SU-DHL-6 (cell line): ENCODE results near the gene HS6ST2.

Source experiments
- H2AFZ ChIP-seq: fragments of 200-600 bp; sonication (generic); 2 replicates; pipeline ENCODE4 v1.6.1; 2014; ENCODE audit warnings: low read depth, mild to moderate bottlenecking, moderate library complexity, mixed read lengths, antibody characterized with exemption, low read length; ENCODE audit not compliant: severe bottlenecking
- H3F3A ChIP-seq: fragments of 200-600 bp; shearing (Covaris generic); 2 replicates; pipeline ENCODE4 v1.6.0; 2016; ENCODE audit warnings: antibody characterized with exemption, mild to moderate bottlenecking; ENCODE audit not compliant: insufficient read depth
- H3K27ac ChIP-seq: fragments of 200-600 bp; sonication (generic); 2 replicates; pipeline ENCODE4 v1.5.1; 2016; ENCODE audit warnings: low read depth, mild to moderate bottlenecking, low read length, moderate library complexity, mixed read lengths
- H3K27me3 ChIP-seq: fragments of 200-600 bp; sonication (generic), shearing (Covaris generic); 2 replicates; pipeline ENCODE4 v1.6.0; 2014; ENCODE audit warnings: mild to moderate bottlenecking, low read length
- H3K36me3 ChIP-seq: fragments of 200-600 bp; sonication (generic); 2 replicates; pipeline ENCODE4 v1.6.1; 2014; ENCODE audit warnings: mild to moderate bottlenecking, low read length, mixed read lengths
- H3K4me2 ChIP-seq: fragments of 300-600, 200-600 bp; shearing (Covaris generic), sonication (generic); 2 replicates; pipeline ENCODE4 v1.6.0; 2014; ENCODE audit warnings: low read length, low read depth, mild to moderate bottlenecking; ENCODE audit not compliant: poor library complexity, severe bottlenecking
- H3K4me3 ChIP-seq: fragments of 200-600 bp; sonication (generic); 2 replicates; pipeline ENCODE4 v1.5.1; 2014; ENCODE audit warnings: antibody characterized with exemption, low read length, mild to moderate bottlenecking, mixed read lengths; ENCODE audit not compliant: insufficient read depth, poor library complexity, severe bottlenecking
- H3K79me2 ChIP-seq: fragments of 200-600 bp; sonication (generic); 2 replicates; pipeline ENCODE4 v1.6.1; 2014; ENCODE audit warnings: mild to moderate bottlenecking, low read length, moderate library complexity; ENCODE audit not compliant: insufficient read depth
- H3K9ac ChIP-seq: fragments of 200-600 bp; sonication (generic); 2 replicates; pipeline ENCODE4 v1.7.0; 2014; ENCODE audit warnings: mild to moderate bottlenecking, low read length
- H3K9me2 ChIP-seq: fragments of 200-600 bp; sonication (generic); replicated peaks from 2 replicates; pipeline ENCODE4 v1.6.1; 2014; ENCODE audit warnings: low read length; ENCODE audit not compliant: insufficient read depth
- H3K9me3 ChIP-seq: fragments of 200-600 bp; sonication (generic); 2 replicates; pipeline ENCODE4 v1.6.1; 2014; ENCODE audit warnings: low read length, mixed read lengths; ENCODE audit not compliant: insufficient read depth
- H4K20me1 ChIP-seq: fragments of 200-600 bp; sonication (generic); 2 replicates; pipeline ENCODE4 v1.6.1; 2014; ENCODE audit warnings: low read depth, mild to moderate bottlenecking, antibody characterized with exemption, low read length, moderate library complexity, mixed read lengths
- EZH2phosphoT487 ChIP-seq: fragments of 200-600 bp; sonication (generic), shearing (Covaris generic); conservative IDR thresholded peaks from 2 replicates; pipeline ENCODE4 v1.6.1; 2018; ENCODE audit warnings: mild to moderate bottlenecking, antibody characterized with exemption, low read length, moderate library complexity, mixed read lengths
- TF ChIP-seq, protein P1 (sequence below): fragments of 200-600 bp; sonication (generic); IDR thresholded peaks from one replicate; pipeline ENCODE4 v1.5.1; 2017; ENCODE audit warnings: antibody characterized with exemption, mild to moderate bottlenecking, low read length, moderate library complexity; ENCODE audit not compliant: insufficient read depth, poor library complexity, severe bottlenecking

Gene HS6ST2

GRCh38 chrX:132818638-132819037 is 139.8 kb downstream of the HS6ST2 start:
- no peaks in the 10 kb centered on the region for H3F3A ChIP-seq
- no peak overlapping the region for H3K4me2 ChIP-seq
- no peaks in the 10 kb centered on the region for H3K27me3 ChIP-seq
- H3K79me2 ChIP-seq: no peaks in the 10 kb centered on the region
- TF ChIP-seq EZH2phosphoT487: no peak
- H3K27ac ChIP-seq: no peak overlapping the region
- no peak overlapping the region for H3K4me3 ChIP-seq
- H4K20me1 ChIP-seq: no peaks in the 10 kb centered on the region
- H3K9ac ChIP-seq: no peak overlapping the region
- H3K36me3 ChIP-seq: no peaks in the 10 kb centered on the region
- no peaks in the 10 kb centered on the region for H3K9me3 ChIP-seq
- H3K9me2 ChIP-seq: no peaks in the 10 kb centered on the region
- no peak overlapping the region for H2AFZ ChIP-seq

GRCh38 chrX:132815643-132816042 is 142.8 kb downstream of the HS6ST2 start:
- Histone ChIP-seq H2AFZ (no peak overlapping the region), H3K9me3 (no peaks in the 10 kb centered on the region), H3K27me3 (no peaks in the 10 kb centered on the region), H3K79me2 (no peaks in the 10 kb centered on the region), H3K4me2 (no peak overlapping the region), H3K9me2 (no peaks in the 10 kb centered on the region), H3K4me3 (no peak overlapping the region), H3F3A (no peaks in the 10 kb centered on the region), H4K20me1 (no peaks in the 10 kb centered on the region), H3K27ac (no peak overlapping the region), H3K36me3 (no peaks in the 10 kb centered on the region), H3K9ac (no peak overlapping the region)
- no peak for TF ChIP-seq EZH2phosphoT487
- TF ChIP-seq, protein P1, sequence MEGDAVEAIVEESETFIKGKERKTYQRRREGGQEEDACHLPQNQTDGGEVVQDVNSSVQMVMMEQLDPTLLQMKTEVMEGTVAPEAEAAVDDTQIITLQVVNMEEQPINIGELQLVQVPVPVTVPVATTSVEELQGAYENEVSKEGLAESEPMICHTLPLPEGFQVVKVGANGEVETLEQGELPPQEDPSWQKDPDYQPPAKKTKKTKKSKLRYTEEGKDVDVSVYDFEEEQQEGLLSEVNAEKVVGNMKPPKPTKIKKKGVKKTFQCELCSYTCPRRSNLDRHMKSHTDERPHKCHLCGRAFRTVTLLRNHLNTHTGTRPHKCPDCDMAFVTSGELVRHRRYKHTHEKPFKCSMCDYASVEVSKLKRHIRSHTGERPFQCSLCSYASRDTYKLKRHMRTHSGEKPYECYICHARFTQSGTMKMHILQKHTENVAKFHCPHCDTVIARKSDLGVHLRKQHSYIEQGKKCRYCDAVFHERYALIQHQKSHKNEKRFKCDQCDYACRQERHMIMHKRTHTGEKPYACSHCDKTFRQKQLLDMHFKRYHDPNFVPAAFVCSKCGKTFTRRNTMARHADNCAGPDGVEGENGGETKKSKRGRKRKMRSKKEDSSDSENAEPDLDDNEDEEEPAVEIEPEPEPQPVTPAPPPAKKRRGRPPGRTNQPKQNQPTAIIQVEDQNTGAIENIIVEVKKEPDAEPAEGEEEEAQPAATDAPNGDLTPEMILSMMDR: no peak

- no peaks in the 10 kb centered on the region for H3K9me3 ChIP-seq
- H3K79me2 ChIP-seq: no peaks in the 10 kb centered on the region
- no peak overlapping the region for H3K9ac ChIP-seq
- H2AFZ ChIP-seq: no peak overlapping the region
- no peak overlapping the region for H3K4me3 ChIP-seq
- no peaks in the 10 kb centered on the region for H3K9me2 ChIP-seq
- H3K36me3 ChIP-seq: no peaks in the 10 kb centered on the region
- H3K4me2 ChIP-seq: no peak overlapping the region
- no peaks in the 10 kb centered on the region for H4K20me1 ChIP-seq
- H3F3A ChIP-seq: no peaks in the 10 kb centered on the region
- no peak overlapping the region for H3K27ac ChIP-seq
- H3K27me3 ChIP-seq: no peaks in the 10 kb centered on the region
- no peak for TF ChIP-seq EZH2phosphoT487
- TF ChIP-seq, protein P1: no peak
Measured at GRCh38 chrX:132810964-132811712, 147.3 kb downstream of the HS6ST2 start.

- Histone ChIP-seq H3K79me2 (no peaks in the 10 kb centered on the region), H3K4me3 (no peak overlapping the region), H3K4me2 (no peak overlapping the region), H3K9ac (no peak overlapping the region), H3F3A (no peaks in the 10 kb centered on the region), H2AFZ (no peak overlapping the region), H3K9me3 (no peaks in the 10 kb centered on the region), H3K27ac (no peak overlapping the region), H3K36me3 (no peaks in the 10 kb centered on the region), H3K27me3 (no peaks in the 10 kb centered on the region), H4K20me1 (no peaks in the 10 kb centered on the region), H3K9me2 (no peaks in the 10 kb centered on the region)
- TF ChIP-seq, protein P1: no peak
- TF ChIP-seq EZH2phosphoT487: no peak
Measured at GRCh38 chrX:132810488-132810887, 147.9 kb downstream of the HS6ST2 start.
